ENCODE measurements around the gene MTMR8. TPM values are rescaled to one million over a fixed set of nuclear protein-coding genes. Genes with fewer than 3 reads are reported as not detected.

The MTMR8 gene
- total RNA-seq, 1 donor from 2014 or later, result 1.3 TPM

DNA sequence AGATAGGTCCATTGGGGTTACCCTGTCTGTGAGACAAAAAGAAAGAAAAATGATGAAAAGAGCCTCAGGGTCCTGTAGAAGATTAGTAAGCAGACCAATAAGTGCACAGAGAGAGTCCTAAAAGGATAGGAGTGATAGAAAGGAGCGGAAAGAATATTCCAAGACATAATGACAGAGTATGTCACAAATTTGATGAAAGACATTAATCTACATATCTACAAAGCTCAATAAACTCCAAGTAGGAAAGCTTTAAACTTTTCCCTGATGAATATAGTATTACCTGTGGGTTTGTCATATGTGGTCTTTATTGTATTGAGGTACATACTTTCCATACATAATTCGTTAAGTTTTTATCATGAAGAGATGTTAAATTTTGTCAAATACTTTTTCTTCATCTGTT lies 73.7 kb downstream of the MTMR8 start:
- peaks cover 15% of the 10 kb centered on the region for H3K36me3 Mint-ChIP-seq (ENCODE audit: low read depth)
- peaks cover 65% of the 10 kb centered on the region for H3K9me3 Mint-ChIP-seq (ENCODE audit: low read depth)
- H3K27ac Mint-ChIP-seq (ENCODE audit: unreplicated experiment), result no peak overlapping the region

DNA sequence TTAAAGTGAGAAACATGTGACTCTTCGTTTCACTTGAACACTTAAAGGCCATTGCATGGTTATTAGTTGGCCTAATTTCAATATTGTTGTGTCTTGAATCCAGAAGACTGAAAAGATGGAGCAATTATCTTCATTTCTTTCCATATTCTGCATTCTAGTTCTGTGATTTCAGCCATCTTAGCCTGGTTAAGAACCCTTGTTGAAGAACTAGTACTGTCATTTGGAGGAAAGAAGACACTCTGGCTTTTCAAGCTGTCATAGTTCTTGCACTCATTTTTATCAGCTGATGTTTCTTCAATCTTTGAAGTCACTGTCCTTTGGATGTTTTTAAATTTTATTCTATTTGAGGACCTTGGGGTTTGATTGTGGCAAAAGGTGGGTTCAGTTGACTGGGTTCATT lies 81.6 kb downstream of the MTMR8 start:
- H3K27me3 Mint-ChIP-seq (ENCODE audit: low read depth), result no peaks in the 10 kb centered on the region
- TF ChIP-seq, protein P1, sequence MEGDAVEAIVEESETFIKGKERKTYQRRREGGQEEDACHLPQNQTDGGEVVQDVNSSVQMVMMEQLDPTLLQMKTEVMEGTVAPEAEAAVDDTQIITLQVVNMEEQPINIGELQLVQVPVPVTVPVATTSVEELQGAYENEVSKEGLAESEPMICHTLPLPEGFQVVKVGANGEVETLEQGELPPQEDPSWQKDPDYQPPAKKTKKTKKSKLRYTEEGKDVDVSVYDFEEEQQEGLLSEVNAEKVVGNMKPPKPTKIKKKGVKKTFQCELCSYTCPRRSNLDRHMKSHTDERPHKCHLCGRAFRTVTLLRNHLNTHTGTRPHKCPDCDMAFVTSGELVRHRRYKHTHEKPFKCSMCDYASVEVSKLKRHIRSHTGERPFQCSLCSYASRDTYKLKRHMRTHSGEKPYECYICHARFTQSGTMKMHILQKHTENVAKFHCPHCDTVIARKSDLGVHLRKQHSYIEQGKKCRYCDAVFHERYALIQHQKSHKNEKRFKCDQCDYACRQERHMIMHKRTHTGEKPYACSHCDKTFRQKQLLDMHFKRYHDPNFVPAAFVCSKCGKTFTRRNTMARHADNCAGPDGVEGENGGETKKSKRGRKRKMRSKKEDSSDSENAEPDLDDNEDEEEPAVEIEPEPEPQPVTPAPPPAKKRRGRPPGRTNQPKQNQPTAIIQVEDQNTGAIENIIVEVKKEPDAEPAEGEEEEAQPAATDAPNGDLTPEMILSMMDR (IDR thresholded peaks at IDR 0.05), result no peak
- no peaks in the 10 kb centered on the region for H3K4me1 Mint-ChIP-seq (ENCODE audit: low read depth)
- H3K9me3 Mint-ChIP-seq (ENCODE audit: low read depth), result peaks cover 50% of the 10 kb centered on the region
- H3K4me3 Mint-ChIP-seq (ENCODE audit: unreplicated experiment), result no peak overlapping the region
- H3K27ac Mint-ChIP-seq (ENCODE audit: unreplicated experiment), result no peak overlapping the region
- DNase-seq (ENCODE audit: low spot score), result no peak
- peaks cover 2% of the 10 kb centered on the region for H3K36me3 Mint-ChIP-seq (ENCODE audit: low read depth)

More for the DNA sequence above, 73.7 kb downstream of the MTMR8 start:
- Mint-ChIP-seq H3K4me1 (ENCODE audit: low read depth) (no peaks in the 10 kb centered on the region), H3K27me3 (ENCODE audit: low read depth) (no peaks in the 10 kb centered on the region), H3K4me3 (ENCODE audit: unreplicated experiment) (no peak overlapping the region)
- DNase-seq (ENCODE audit: low spot score), result no peak
- TF ChIP-seq, protein P1 (IDR thresholded peaks at IDR 0.05), result no peak

DNA sequence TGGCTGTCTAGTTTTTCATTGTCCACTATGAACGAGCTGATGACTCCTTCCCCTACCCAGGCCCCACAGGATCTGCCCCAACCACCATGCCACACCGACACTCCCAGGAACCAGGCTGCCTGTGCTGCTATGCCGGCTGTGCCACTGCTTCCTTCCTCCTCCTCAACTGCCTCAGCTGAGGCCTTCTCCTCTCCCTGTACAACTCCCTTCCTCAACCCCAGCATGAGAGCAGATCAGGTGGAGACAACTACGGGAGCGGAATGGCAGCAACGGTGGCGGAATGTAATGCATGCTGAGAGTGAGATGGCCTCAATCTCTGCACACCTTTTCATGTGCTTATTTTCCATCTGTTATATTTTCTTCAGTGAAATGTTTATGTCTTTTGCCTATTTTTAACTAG lies 88.5 kb downstream of the MTMR8 start:
- no peak overlapping the region for H3K4me3 Mint-ChIP-seq (ENCODE audit: unreplicated experiment)
- H3K4me1 Mint-ChIP-seq (ENCODE audit: low read depth), result no peaks in the 10 kb centered on the region
- H3K27ac Mint-ChIP-seq (ENCODE audit: unreplicated experiment), result no peak overlapping the region
- no peaks in the 10 kb centered on the region for H3K27me3 Mint-ChIP-seq (ENCODE audit: low read depth)
- H3K36me3 Mint-ChIP-seq (ENCODE audit: low read depth), result no peaks in the 10 kb centered on the region
- TF ChIP-seq, protein P1 (IDR thresholded peaks at IDR 0.05), result no peak
- H3K9me3 Mint-ChIP-seq (ENCODE audit: low read depth), result peaks cover 41% of the 10 kb centered on the region
- DNase-seq (ENCODE audit: low spot score), result no peak

DNA sequence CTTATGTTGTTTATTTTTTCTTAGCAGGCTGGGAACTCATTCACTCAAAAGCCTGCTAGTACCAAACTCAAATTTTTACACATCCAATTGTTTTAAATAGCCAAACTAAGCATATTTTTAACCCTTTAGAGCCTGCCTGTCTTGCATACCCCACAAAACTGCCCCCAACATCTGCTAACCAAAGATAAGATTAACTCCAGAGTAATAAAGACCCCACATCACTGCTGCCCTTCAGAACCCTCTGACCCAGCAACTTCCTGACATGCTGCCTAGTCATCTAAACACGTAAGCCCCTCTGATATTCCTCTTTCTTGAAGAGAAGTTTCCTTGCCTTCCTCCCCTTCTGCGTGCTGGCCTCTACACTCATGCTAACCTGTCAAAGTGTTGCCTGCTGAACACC lies 104.1 kb downstream of the MTMR8 start:
- H3K27me3 Mint-ChIP-seq (ENCODE audit: low read depth), result no peaks in the 10 kb centered on the region
- no peaks in the 10 kb centered on the region for H3K36me3 Mint-ChIP-seq (ENCODE audit: low read depth)
- H3K9me3 Mint-ChIP-seq (ENCODE audit: low read depth), result peaks cover 34% of the 10 kb centered on the region
- TF ChIP-seq, protein P1 (IDR thresholded peaks at IDR 0.05), result no peak
- no peak overlapping the region for H3K4me3 Mint-ChIP-seq (ENCODE audit: unreplicated experiment)
- no peaks in the 10 kb centered on the region for H3K4me1 Mint-ChIP-seq (ENCODE audit: low read depth)
- H3K27ac Mint-ChIP-seq (ENCODE audit: unreplicated experiment), result no peak overlapping the region
- DNase-seq (ENCODE audit: low spot score), result no peak

DNA sequence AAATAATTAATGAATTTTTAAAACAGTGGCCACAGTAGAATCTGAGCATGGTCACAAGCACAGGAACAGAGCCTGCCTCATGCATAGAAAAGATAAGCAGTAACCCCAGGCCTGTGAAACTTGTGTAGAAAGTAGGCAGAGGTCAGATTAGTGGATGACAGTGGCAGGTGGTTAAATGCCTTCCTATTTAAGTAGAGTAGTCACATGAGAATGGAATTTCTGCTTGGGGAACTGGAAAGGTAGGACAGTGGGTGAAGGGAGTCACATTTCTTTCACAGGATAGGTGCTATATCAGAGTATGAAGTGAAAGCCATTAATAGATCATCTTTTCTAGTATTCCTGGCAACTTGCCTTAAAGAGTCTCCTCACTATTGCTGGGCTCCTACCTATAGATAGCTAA lies 130.0 kb downstream of the MTMR8 start:
- TF ChIP-seq, protein P1 (IDR thresholded peaks at IDR 0.05), result no peak
- Mint-ChIP-seq H3K4me1 (ENCODE audit: low read depth) (no peaks in the 10 kb centered on the region), H3K36me3 (ENCODE audit: low read depth) (no peaks in the 10 kb centered on the region), H3K9me3 (ENCODE audit: low read depth) (peaks cover 24% of the 10 kb centered on the region), H3K27me3 (ENCODE audit: low read depth) (no peaks in the 10 kb centered on the region), H3K4me3 (ENCODE audit: unreplicated experiment) (no peak overlapping the region), H3K27ac (ENCODE audit: unreplicated experiment) (no peak overlapping the region)
- DNase-seq (ENCODE audit: low spot score), result no peak
